Astrocyte (in vitro differentiated cells and primary cell): ENCODE results near the gene NMNAT3.

Experiments used
- CTCF ChIP-seq: IDR thresholded peaks from 2 replicates; pipeline ENCODE4 v1.5.1; 2011; ENCODE audit warnings: low read depth, mild to moderate bottlenecking, inconsistent platforms, low read length, moderate library complexity; ENCODE audit not compliant: insufficient read depth
- EZH2 ChIP-seq: IDR thresholded peaks from 2 replicates; pipeline ENCODE4 v1.6.1; 2012; ENCODE audit warnings: mild to moderate bottlenecking, low read length, inconsistent platforms; ENCODE audit not compliant: insufficient read depth

DNA sequence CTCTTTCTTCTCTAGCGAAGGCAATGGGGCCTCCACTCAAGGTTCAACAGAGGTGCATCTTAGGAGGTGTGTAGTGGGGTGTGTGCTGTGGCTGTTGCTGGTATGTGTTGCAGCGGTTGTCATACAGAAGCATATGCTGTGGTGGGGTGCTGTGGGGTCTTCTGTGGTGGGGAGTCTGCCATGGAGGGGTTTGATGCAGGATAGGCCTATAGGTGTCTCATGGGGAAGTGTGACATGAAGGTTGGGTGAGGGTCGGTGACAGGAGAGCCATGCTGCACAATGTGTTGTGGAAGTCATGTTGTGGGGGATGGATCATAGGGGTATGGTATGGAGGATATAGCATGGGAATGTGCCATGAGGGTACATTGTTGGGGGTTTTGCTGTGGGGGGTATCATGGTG is 20.3 kb downstream of the NMNAT3 start:
- TF ChIP-seq CTCF (no peak), EZH2 (no peak)
